A673 (cell line): ENCODE data around the gene YES1. TPM values are rescaled to one million over a fixed set of nuclear protein-coding genes. Genes with fewer than 3 reads are reported as not detected.

Source experiments
- BruUV-seq: library from RNA; stranded (reverse); fragments of 400-500 nt; replicated peaks from 2 replicates; lab custom pipeline; 2021; lab: Mats Ljungman, UMichigan
- CTCF ChIA-PET: fragments of 300-600 bp; sonication (Branson Sonifier 250); formaldehyde crosslinking; loops from one replicate; lab custom pipeline; 2022; ENCODE audit warnings: antibody characterized with exemption; lab: Charles Lee
- POLR2A ChIA-PET: fragments of 300-600 bp; sonication (Branson Sonifier 250); formaldehyde crosslinking; loops from one replicate; lab custom pipeline; 2022; ENCODE audit warnings: antibody characterized with exemption; ENCODE audit not compliant: low non-redundant PET; lab: Charles Lee
- DNase-seq: peaks from one replicate; pipeline ENCODE4 v3.0.0-alpha.2; 2015; ENCODE audit warnings: low spot score
- H3K27ac ChIP-seq: fragments of 200-600 bp; sonication (generic); 2 replicates; pipeline ENCODE4 v1.5.1; 2016; ENCODE audit warnings: mixed run types, low read depth, mild to moderate bottlenecking, mixed read lengths, antibody characterized with exemption, low read length; ENCODE audit not compliant: poor library complexity, severe bottlenecking
- H3K27me3 ChIP-seq: fragments of 200-600 bp; sonication (generic); replicated peaks from 2 replicates; pipeline ENCODE4 v1.6.1; 2017; ENCODE audit warnings: mixed run types, low read depth, mild to moderate bottlenecking, mixed read lengths, antibody characterized with exemption, low read length; ENCODE audit not compliant: insufficient read depth, poor library complexity
- H3K36me3 ChIP-seq: fragments of 200-600 bp; sonication (generic); 2 replicates; pipeline ENCODE4 v1.6.1; 2016; ENCODE audit warnings: mixed run types, mild to moderate bottlenecking, mixed read lengths, antibody characterized with exemption, low read length; ENCODE audit not compliant: insufficient read depth, poor library complexity, severe bottlenecking
- H3K4me1 ChIP-seq: fragments of 200-600 bp; sonication (generic); 2 replicates; pipeline ENCODE4 v1.6.1; 2017; ENCODE audit warnings: mixed run types, mild to moderate bottlenecking, mixed read lengths, antibody characterized with exemption, low read length; ENCODE audit not compliant: insufficient read depth, poor library complexity, severe bottlenecking
- H3K4me3 ChIP-seq: fragments of 200-600 bp; sonication (generic); 2 replicates; pipeline ENCODE4 v1.5.1; 2016; ENCODE audit warnings: low read depth, mixed run types, mild to moderate bottlenecking, mixed read lengths, low read length; ENCODE audit not compliant: poor library complexity, severe bottlenecking
- H3K9me3 ChIP-seq: fragments of 200-600 bp; sonication (generic); 2 replicates; pipeline ENCODE4 v1.6.1; 2016; ENCODE audit warnings: mixed run types, low read depth, mild to moderate bottlenecking, mixed read lengths, antibody characterized with exemption, low read length; ENCODE audit not compliant: poor library complexity, severe bottlenecking
- CTCF ChIP-seq: fragments of 300-800, 200-600 bp; sonication (generic); conservative IDR thresholded peaks from 2 replicates; pipeline ENCODE4 v1.5.1; 2017; ENCODE audit warnings: low read depth, mild to moderate bottlenecking, antibody characterized with exemption, low read length, moderate library complexity, mixed read lengths
- EZH2 ChIP-seq: fragments of 200-600 bp; sonication (generic); IDR thresholded peaks from 2 replicates; pipeline ENCODE4 v1.6.1; 2017; ENCODE audit warnings: borderline replicate concordance, low read depth, mild to moderate bottlenecking, mixed read lengths, antibody characterized with exemption, low read length; ENCODE audit not compliant: poor library complexity, severe bottlenecking
- intact Hi-C: fragments of 100-400 bp; cut with micrococcal nuclease; formaldehyde crosslinking; loops from one replicate; pipeline ENCODE4 v1.10.0; 2022; ENCODE audit not compliant: unreplicated experiment
- total RNA-seq: library from RNA; stranded (reverse); gene quantifications from 2 replicates; pipeline ENCODE4 v1.2.3, GENCODE V29; 2021

Gene YES1
- total RNA-seq, 1 experiment from 2014 or later: 138 TPM

- CTCF ChIA-PET: interaction anchor here (0.7 to 2.1 kb wide), 9 partner anchors 10 to 546 kb away, joined by 3 to 20 read pairs (median 4); no protein-coding TSS in a partner anchor
- POLR2A ChIA-PET: no interaction called here
- no peaks in the 10 kb centered on the region for H3K4me1 ChIP-seq
- H3K36me3 ChIP-seq: no peaks in the 10 kb centered on the region
- no peak overlapping the region for H3K27ac ChIP-seq
- no peak overlapping the region for H3K4me3 ChIP-seq
- H3K9me3 ChIP-seq: no peaks in the 10 kb centered on the region
- TF ChIP-seq EZH2 (no peak), CTCF (no peak)
- DNase-seq: no peak
- intact Hi-C loops: no loop called here
- H3K27me3 ChIP-seq: no peaks in the 10 kb centered on the region
- no TSS peak for BruUV-seq
Observed at GRCh38 chr18:840023-840408, 28.0 kb upstream of the YES1 start.

GRCh38 chr18:839224-840022 is 27.4 kb upstream of the YES1 start:
- peak; percentile 93 for DNase-seq
- H3K4me3 ChIP-seq: no peak overlapping the region
- CTCF ChIA-PET: interaction anchor here (0.7 to 2.1 kb wide), 9 partner anchors 9 to 546 kb away, joined by 3 to 20 read pairs (median 4); no protein-coding TSS in a partner anchor

GRCh38 chr18:837922-838321 is 25.9 kb upstream of the YES1 start:
- POLR2A ChIA-PET: no interaction called here
- intact Hi-C loops: loop anchor here (2.0 to 10.0 kb wide), 2 partner anchors 213 to 343 kb away; no protein-coding TSS in a partner anchor
- no peaks in the 10 kb centered on the region for H3K4me1 ChIP-seq
- no peaks in the 10 kb centered on the region for H3K36me3 ChIP-seq
- no peak overlapping the region for H3K27ac ChIP-seq
- H3K27me3 ChIP-seq: no peaks in the 10 kb centered on the region
- DNase-seq: no peak
- CTCF ChIA-PET: no interaction called here
- no peak overlapping the region for H3K4me3 ChIP-seq
- no peak for TF ChIP-seq EZH2
- TF ChIP-seq CTCF: no peak
- BruUV-seq: no TSS peak
- no peaks in the 10 kb centered on the region for H3K9me3 ChIP-seq

More at GRCh38 chr18:839224-840022, 27.4 kb upstream of the YES1 start:
- no peak overlapping the region for H3K27ac ChIP-seq
- intact Hi-C loops: loop anchor here (1.0 to 10.0 kb wide), 4 partner anchors 97 to 345 kb away; partner anchors contain the start of gene ENOSF1
- POLR2A ChIA-PET: no interaction called here
- no peaks in the 10 kb centered on the region for H3K4me1 ChIP-seq
- no peaks in the 10 kb centered on the region for H3K9me3 ChIP-seq
- no peaks in the 10 kb centered on the region for H3K27me3 ChIP-seq
- H3K36me3 ChIP-seq: no peaks in the 10 kb centered on the region
- TF ChIP-seq EZH2 (no peak), CTCF (peak; percentile 99)
- no TSS peak for BruUV-seq
